Natural killer cell (primary cell): ENCODE measurements around the gene RBM20. TPM values are rescaled to one million over a fixed set of nuclear protein-coding genes. Genes with fewer than 3 reads are reported as not detected.
"Not testable (repeated sequence)": the region's sequence is repeated elsewhere in the genome, so short reads cannot be mapped to it uniquely, and the experiment has no call there.

Experiments
- ATAC-seq, 3 donors: fragments of 150-1000 bp in 2 of 3; fragments of 200-7000 bp in 1 of 3; cut with Tn5 transposase; 1 replicate in 1 of 3; 2 replicates in 2 of 3; pipeline ENCODE4 v1.10.0; 2021; ENCODE audit warnings: mild to moderate bottlenecking in 2 of 3, moderate library complexity in 2 of 3
- DNase-seq, 2 donors: peaks; one replicate each; pipeline versions ENCODE4 v3.0.0 to v3.0.0-alpha.2; 2013 to 2021; ENCODE audit warnings: mixed read lengths in 1 of 2
- H3K27ac ChIP-seq: one replicate; pipeline ENCODE4 v1.5.1; 2013; ENCODE audit warnings: mild to moderate bottlenecking, low read length
- H3K27me3 ChIP-seq: one replicate; pipeline ENCODE4 v1.6.1; 2013; ENCODE audit warnings: low read length; ENCODE audit not compliant: control insufficient read depth, insufficient read depth
- H3K36me3 ChIP-seq: one replicate; pipeline ENCODE4 v1.6.1; 2013; ENCODE audit warnings: low read length; ENCODE audit not compliant: control insufficient read depth, insufficient read depth
- H3K4me1 ChIP-seq: one replicate; pipeline ENCODE4 v1.6.1; 2013; ENCODE audit warnings: low read length; ENCODE audit not compliant: control insufficient read depth, insufficient read depth
- H3K4me3 ChIP-seq: one replicate; pipeline ENCODE4 v1.5.1; 2013; ENCODE audit warnings: low read length
- H3K9me3 ChIP-seq: one replicate; pipeline ENCODE4 v1.6.1; 2013; ENCODE audit warnings: low read length; ENCODE audit not compliant: control insufficient read depth, insufficient read depth
- H3K27ac Mint-ChIP-seq, 2 donors: one replicate each; pipeline ENCODE4 v1.8.0; 2022; ENCODE audit warnings: mild to moderate bottlenecking in 2 of 2, mixed read lengths in 2 of 2, moderate library complexity in 1 of 2
- H3K27me3 Mint-ChIP-seq, 2 donors: one replicate each; pipeline ENCODE4 v1.8.0; 2022; ENCODE audit warnings: low read depth in 2 of 2, mixed read lengths in 2 of 2
- H3K36me3 Mint-ChIP-seq: one replicate; pipeline ENCODE4 v1.8.0; 2022; ENCODE audit warnings: mixed read lengths
- H3K4me1 Mint-ChIP-seq, 2 donors: one replicate each; pipeline ENCODE4 v1.8.0; 2022; ENCODE audit warnings: mixed read lengths in 2 of 2
- H3K4me3 Mint-ChIP-seq: one replicate; pipeline ENCODE4 v1.8.0; 2022; ENCODE audit warnings: mild to moderate bottlenecking, moderate library complexity, mixed read lengths
- H3K9me3 Mint-ChIP-seq, 2 donors: one replicate each; pipeline ENCODE4 v1.8.0; 2022; ENCODE audit warnings: mixed read lengths in 2 of 2
- WGBS: methylation state at CpG from one replicate; pipeline ENCODE4 v1.1.7; 2013; ENCODE audit warnings: missing lambda C conversion rate; ENCODE audit not compliant: insufficient coverage; 5-methylcytosine and 5-hydroxymethylcytosine counted together
- intact Hi-C: fragments of 100-400 bp; cut with micrococcal nuclease; formaldehyde crosslinking; loops from one replicate; pipeline ENCODE4 v1.14.2; 2022
- total RNA-seq, 4 donors: library from RNA; stranded (reverse); fragments of 120-200 nt in 1 of 4; gene quantifications; one replicate each; pipeline versions ENCODE4 v1.2.3 to v1.2.4, GENCODE V29; 2013 to 2022
- TF ChIP-seq, protein P1 (sequence below): fragments of 200-600 bp; IDR thresholded peaks from one replicate; pipeline ENCODE4 v1.8.0; 2022; ENCODE audit warnings: antibody characterized with exemption

The RBM20 gene
- total RNA-seq, 3 donors from 2014 or later (not counting 1 experiment from before 2014, with no cell fraction given) = 0.35 TPM; not detected in 2

DNA sequence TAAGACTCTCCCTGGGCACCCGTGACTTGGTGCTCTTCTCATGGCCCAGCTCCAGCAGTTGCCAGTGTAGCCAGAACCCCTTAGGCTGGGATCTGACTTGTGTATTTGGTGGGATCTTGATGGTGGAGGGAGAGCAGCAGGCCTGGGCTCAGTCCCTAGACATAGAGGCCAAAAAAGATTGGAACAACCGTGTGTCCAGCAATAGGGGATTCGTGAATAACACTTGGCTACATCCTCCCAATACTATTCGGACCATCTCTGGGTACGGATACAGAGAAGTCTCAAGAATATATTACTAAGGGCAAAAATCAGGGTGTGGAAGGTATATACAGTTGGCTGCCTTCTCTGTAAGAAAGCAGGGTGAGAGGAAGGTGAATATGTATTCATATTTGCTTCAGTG lies 17.2 kb downstream of the RBM20 start:
- H3K4me1 ChIP-seq = no peaks in the 10 kb centered on the region
- ATAC-seq = no peak
- H3K9me3 Mint-ChIP-seq = no peaks in the 10 kb centered on the region
- H3K27ac ChIP-seq = no peak overlapping the region
- H3K4me3 ChIP-seq = no peak overlapping the region
- H3K36me3 ChIP-seq = no peaks in the 10 kb centered on the region
- H3K9me3 ChIP-seq = no peaks in the 10 kb centered on the region
- 71% methylated on average over 4 of the region's 5 CpGs for WGBS
- peaks cover 6% of the 10 kb centered on the region for H3K27me3 ChIP-seq
- H3K27ac Mint-ChIP-seq = no peak overlapping the region
- H3K4me3 Mint-ChIP-seq = no peak overlapping the region
- peaks cover 0 to 5% of the 10 kb centered on the region in 2 donors for H3K4me1 Mint-ChIP-seq
- no peaks in the 10 kb centered on the region for H3K36me3 Mint-ChIP-seq
- peaks cover 18 to 39% of the 10 kb centered on the region in 2 donors for H3K27me3 Mint-ChIP-seq
- no peak for DNase-seq
- TF ChIP-seq, protein P1, sequence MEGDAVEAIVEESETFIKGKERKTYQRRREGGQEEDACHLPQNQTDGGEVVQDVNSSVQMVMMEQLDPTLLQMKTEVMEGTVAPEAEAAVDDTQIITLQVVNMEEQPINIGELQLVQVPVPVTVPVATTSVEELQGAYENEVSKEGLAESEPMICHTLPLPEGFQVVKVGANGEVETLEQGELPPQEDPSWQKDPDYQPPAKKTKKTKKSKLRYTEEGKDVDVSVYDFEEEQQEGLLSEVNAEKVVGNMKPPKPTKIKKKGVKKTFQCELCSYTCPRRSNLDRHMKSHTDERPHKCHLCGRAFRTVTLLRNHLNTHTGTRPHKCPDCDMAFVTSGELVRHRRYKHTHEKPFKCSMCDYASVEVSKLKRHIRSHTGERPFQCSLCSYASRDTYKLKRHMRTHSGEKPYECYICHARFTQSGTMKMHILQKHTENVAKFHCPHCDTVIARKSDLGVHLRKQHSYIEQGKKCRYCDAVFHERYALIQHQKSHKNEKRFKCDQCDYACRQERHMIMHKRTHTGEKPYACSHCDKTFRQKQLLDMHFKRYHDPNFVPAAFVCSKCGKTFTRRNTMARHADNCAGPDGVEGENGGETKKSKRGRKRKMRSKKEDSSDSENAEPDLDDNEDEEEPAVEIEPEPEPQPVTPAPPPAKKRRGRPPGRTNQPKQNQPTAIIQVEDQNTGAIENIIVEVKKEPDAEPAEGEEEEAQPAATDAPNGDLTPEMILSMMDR = no peak
- intact Hi-C loops = no loop called here

DNA sequence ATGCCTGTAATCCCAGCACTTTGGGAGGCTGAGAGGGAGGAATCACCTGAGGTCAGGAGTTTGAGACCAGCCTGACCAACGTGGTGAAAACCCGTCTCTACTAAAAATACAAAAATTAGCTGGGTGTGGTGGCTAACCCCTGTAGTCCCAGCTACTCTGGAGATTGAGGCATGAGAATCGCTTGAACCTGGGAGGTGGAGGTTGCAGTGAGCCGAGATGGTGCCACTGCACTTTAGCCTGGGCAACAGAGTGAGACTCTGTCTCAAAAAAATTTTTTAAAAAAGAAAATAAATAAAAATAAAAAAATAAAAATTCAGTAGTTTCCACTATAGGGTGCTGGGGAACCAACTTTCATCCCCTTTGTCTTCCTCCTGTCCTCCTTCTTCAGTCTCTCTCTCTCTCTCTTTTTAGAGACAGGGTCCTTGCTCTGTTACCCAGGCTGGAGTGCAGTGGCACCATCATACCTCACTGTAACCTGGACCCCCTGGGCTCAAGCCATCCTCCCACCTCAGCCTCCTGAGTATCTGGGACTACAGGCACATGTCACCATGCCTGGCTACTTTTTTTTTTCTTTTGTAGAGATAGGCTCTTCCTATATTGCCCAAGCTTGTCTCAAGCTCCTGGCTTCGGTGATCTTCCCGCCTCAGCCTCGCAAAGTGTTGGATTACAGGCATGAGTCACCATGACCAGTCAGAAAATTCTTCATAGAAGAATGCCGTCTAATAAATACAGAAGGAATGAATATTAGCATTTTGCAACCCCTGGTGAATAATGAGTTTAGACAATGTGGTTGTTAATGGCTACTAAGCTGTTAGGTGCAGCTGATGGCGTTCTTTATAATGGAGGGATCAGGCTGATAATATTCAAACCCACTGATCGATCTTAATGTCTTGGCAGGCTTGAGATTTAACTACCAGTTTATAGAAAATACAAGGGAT lies 20.6 kb downstream of the RBM20 start:
- Histone ChIP-seq H3K4me1 (no peaks in the 10 kb centered on the region), H3K27me3 (peaks cover 6% of the 10 kb centered on the region), H3K4me3 (no peak overlapping the region), H3K27ac (no peak overlapping the region), H3K36me3 (no peaks in the 10 kb centered on the region), H3K9me3 (no peaks in the 10 kb centered on the region)
- Mint-ChIP-seq H3K4me3 (no peak overlapping the region), H3K27me3 (peaks cover 19 to 49% of the 10 kb centered on the region in 2 donors), H3K36me3 (no peaks in the 10 kb centered on the region), H3K9me3 (no peaks in the 10 kb centered on the region), H3K27ac (no peak overlapping the region), H3K4me1 (peaks cover 0 to 5% of the 10 kb centered on the region in 2 donors)
- TF ChIP-seq, protein P1 = no peak
- WGBS = 89% methylated on average over 9 of the region's 10 CpGs
- intact Hi-C loops = no loop called here
- ATAC-seq = no peak
- DNase-seq = no peak

DNA sequence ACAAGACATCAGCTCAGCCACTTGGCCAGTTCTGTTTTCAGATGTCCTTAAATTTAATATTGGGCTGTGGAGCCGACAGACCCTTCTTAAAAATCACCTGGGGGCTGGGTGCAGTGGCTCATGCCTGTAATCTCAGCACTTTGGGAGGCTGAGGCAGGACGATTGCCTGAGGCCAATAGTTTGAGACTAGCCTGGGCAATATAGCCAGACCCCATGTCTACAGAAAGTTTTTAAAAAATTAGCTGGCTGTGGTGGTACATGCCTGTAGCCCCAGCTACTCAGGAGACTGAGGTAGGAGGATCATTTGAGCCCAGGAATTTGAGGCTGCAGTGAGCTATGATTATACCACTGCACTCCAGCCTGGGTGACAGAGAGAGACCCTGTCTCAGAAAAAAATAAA lies 22.1 kb downstream of the RBM20 start:
- H3K4me3 ChIP-seq, DNase-seq, H3K4me1 ChIP-seq, ATAC-seq, H3K36me3 Mint-ChIP-seq, H3K9me3 Mint-ChIP-seq, intact Hi-C loops, H3K27me3 ChIP-seq, H3K27ac Mint-ChIP-seq, H3K36me3 ChIP-seq, H3K4me1 Mint-ChIP-seq, H3K9me3 ChIP-seq, H3K27ac ChIP-seq, H3K4me3 Mint-ChIP-seq: not testable (repeated sequence)
- H3K27me3 Mint-ChIP-seq = peaks cover 17 to 54% of the 10 kb centered on the region in 2 donors
- WGBS = 26% methylated on average over 2 of the region's 2 CpGs

DNA sequence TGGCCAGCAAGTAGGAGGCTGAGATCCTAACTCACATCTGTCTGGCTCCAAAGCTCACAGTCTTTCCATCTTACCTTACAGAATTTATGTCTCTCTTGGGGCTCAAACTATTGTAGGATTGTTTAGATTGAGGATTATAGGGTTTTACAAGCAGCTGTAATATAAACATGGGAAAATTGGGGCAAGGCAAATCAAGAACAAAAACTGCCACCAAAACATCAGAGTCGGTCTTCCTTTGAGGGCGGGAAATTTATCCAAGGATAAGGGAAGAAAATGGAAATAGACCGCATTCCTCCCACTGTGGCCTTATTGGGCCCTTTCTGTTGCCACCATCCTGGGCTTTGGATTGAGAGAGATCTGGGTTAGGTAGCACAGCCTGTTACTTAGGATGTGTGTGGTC lies 22.5 kb downstream of the RBM20 start:
- Mint-ChIP-seq H3K9me3 (no peaks in the 10 kb centered on the region), H3K27ac (no peak overlapping the region), H3K36me3 (no peaks in the 10 kb centered on the region), H3K4me3 (no peak overlapping the region), H3K4me1 (peaks cover under 1 to 5% of the 10 kb centered on the region in 2 donors), H3K27me3 (peaks cover 14 to 50% of the 10 kb centered on the region in 2 donors)
- TF ChIP-seq, protein P1 = no peak
- no peak overlapping the region for H3K27ac ChIP-seq
- H3K4me3 ChIP-seq = no peak overlapping the region
- intact Hi-C loops = no loop called here
- no peak for ATAC-seq
- H3K9me3 ChIP-seq = no peaks in the 10 kb centered on the region
- H3K36me3 ChIP-seq = no peaks in the 10 kb centered on the region
- peaks cover 4% of the 10 kb centered on the region for H3K27me3 ChIP-seq
- WGBS = 100% methylated on average over 2 of the region's 3 CpGs
- no peak for DNase-seq
- peaks cover under 1% of the 10 kb centered on the region for H3K4me1 ChIP-seq
